ENCODE data around the gene SIGLEC11. TPM values are rescaled to one million over a fixed set of nuclear protein-coding genes. Genes with fewer than 3 reads are reported as not detected.
"Not testable (repeated sequence)": the region's sequence is repeated elsewhere in the genome, so short reads cannot be mapped to it uniquely, and the experiment has no call there.

Gene SIGLEC11
- total and polyA plus RNA-seq, 12 donors = 0.11 to 1.7 (median 0.42) TPM; not detected in 1

DNA sequence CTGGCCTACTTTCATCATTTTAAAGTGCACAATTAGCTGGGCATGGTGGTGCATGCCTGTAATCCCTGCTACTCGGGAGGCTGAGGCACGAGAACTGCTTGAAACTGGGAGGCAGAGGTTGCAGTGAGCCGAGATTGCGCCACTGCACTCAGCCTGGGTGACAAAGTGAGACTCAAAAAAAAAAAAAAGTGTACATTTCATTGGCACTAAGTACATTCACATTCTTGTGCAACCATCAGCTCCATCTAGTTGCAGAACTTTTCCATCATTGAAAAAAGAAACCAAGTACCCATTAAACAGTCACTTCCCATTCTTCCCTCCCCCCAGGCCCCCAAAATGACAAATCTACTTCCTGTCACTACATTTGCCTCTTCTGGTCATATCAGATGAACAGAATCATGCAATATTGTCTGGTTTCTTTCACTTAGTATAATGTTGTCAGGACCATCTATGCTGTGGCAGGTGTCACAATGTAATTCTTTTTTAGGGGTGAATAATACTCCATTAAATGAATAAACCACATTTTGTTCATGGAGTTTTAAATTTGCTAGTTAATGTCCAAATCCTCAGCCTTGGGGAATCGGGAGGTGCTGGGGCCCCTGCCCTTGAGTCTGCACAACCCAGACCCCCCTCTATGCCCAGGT, 7.4 kb upstream of the SIGLEC11 start:
- H3K4me1 ChIP-seq = peaks cover 0 to 32% (median 2%) of the 10 kb centered on the region in 9 donors
- H3K36me3 ChIP-seq = no peaks in the 10 kb centered on the region
- no peak overlapping the region for H3K4me3 ChIP-seq
- ATAC-seq (no peak), DNase-seq (no peak)
- WGBS, 2 donors = 82 to 86% methylated on average over 5 of the region's 5 CpGs
- no peaks in the 10 kb centered on the region for H3K9me3 ChIP-seq
- peaks cover 0 to 16% (median 15%) of the 10 kb centered on the region in 7 donors for H3K27me3 ChIP-seq
- no peak for TF ChIP-seq CTCF (IDR thresholded peaks at IDR 0.05)
- intact Hi-C loops (cut with DNase I) = no loop called here
- peak overlapping the region in 1 of 10 donors; percentile 52 for H3K27ac ChIP-seq

DNA sequence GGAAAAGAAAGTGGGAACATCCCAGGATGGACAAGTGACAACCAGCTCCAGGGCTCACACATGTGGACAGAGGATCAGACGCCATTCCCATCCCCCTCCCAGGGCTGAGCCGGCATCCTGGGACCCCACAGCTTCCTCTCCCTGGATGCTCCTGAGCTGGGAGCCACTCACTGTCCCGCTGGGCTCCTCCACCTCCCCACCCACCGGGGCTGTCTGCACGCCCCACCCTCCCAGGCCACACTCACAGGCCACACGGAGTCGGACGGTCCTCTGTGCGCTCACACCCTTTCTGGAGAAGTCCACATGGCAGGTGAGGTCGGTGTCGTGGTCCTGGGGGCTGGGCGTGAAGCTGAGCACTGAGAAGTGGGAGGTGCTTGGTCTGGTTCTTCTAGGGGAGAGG, 1.1 kb downstream of the SIGLEC11 start:
- H3K9me3 ChIP-seq; H3K27ac ChIP-seq; intact Hi-C loops (cut with DNase I); H3K4me3 ChIP-seq; DNase-seq; H3K36me3 ChIP-seq: not testable (repeated sequence)
- peak in 2 of 8 donors; percentile 13 to 23 for ATAC-seq
- Histone ChIP-seq H3K4me1 (peaks cover 0 to 21% (median 4%) of the 10 kb centered on the region in 9 donors), H3K27me3 (peaks cover 0 to 13% (median 6%) of the 10 kb centered on the region in 7 donors)
- 20% methylated on average over 1 of the region's 12 CpGs; no CpG with 5 or more reads in 1 of the 2 donors for WGBS, 2 donors

- H3K9me3 ChIP-seq; H3K27ac ChIP-seq; H3K4me3 ChIP-seq; DNase-seq; intact Hi-C loops (cut with DNase I); H3K36me3 ChIP-seq: not testable (repeated sequence)
- peak in 1 of 8 donors; percentile 48 for ATAC-seq
- peaks cover 0 to 13% (median 6%) of the 10 kb centered on the region in 7 donors for H3K27me3 ChIP-seq
- peaks cover 0 to 34% (median 17%) of the 10 kb centered on the region in 9 donors for H3K4me1 ChIP-seq
- 55 to 63% methylated on average over 9 to 13 of the region's 13 CpGs for WGBS, 2 donors
Observed at GRCh38 chr19:49958596-49958995, 2.4 kb downstream of the SIGLEC11 start.

DNA sequence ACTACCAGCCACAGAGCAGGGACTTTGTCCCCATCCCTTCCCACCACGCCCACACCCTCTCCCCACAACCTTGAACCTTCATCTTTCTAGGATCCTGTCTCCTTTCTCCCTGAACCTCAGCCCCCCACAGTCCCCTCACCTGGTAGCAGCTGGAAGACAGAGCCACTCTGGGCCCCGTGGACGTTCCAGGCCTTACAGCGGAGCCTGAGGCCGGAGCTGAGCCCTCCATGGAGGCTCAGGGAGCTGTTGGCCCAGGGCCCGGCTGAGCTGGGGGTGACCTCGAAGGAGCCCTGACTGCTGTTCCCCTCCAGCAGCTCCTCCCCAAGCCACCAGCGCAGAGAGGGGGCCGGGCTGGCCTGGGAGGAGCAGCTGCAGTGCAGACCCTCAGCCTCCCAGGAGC, 2.8 kb downstream of the SIGLEC11 start:
- DNase-seq = not testable (repeated sequence)

GRCh38 chr19:49957262-49957915, 3.6 kb downstream of the SIGLEC11 start:
- DNase-seq (no peak), ATAC-seq (no peak)
- TF ChIP-seq CTCF (IDR thresholded peaks at IDR 0.05) = no peak
- intact Hi-C loops (cut with DNase I) = no loop called here
- H3K27ac ChIP-seq = no peak overlapping the region
- no peaks in the 10 kb centered on the region for H3K9me3 ChIP-seq
- 90 to 92% methylated on average over 10 of the region's 10 CpGs for WGBS, 2 donors
- H3K36me3 ChIP-seq = no peaks in the 10 kb centered on the region
- no peak overlapping the region for H3K4me3 ChIP-seq
- H3K4me1 ChIP-seq = peaks cover 0 to 45% (median 17%) of the 10 kb centered on the region in 9 donors
- H3K27me3 ChIP-seq = peaks cover 0 to 13% (median 6%) of the 10 kb centered on the region in 7 donors

More for the DNA sequence above, 2.8 kb downstream of the SIGLEC11 start:
- Histone ChIP-seq H3K4me1 (peaks cover 0 to 38% (median 17%) of the 10 kb centered on the region in 9 donors), H3K27me3 (peaks cover 0 to 13% (median 6%) of the 10 kb centered on the region in 7 donors)
- intact Hi-C loops (cut with DNase I); H3K27ac ChIP-seq; ATAC-seq; H3K36me3 ChIP-seq; H3K9me3 ChIP-seq; H3K4me3 ChIP-seq: not testable (repeated sequence)
- WGBS, 2 donors = 50 to 61% methylated on average over 8 to 9 of the region's 9 CpGs

Measured in heart right ventricle (tissue), 16 donors.